Adrenal gland (tissue), 12 donors: ENCODE measurements around the gene POLE3. TPM values are rescaled to one million over a fixed set of nuclear protein-coding genes. Genes with fewer than 3 reads are reported as not detected.
A peak's percentile ranks its signal among the peaks of the same experiment; 100 is the strongest.
"Not testable (repeated sequence)": the region's sequence is repeated elsewhere in the genome, so short reads cannot be mapped to it uniquely, and the experiment has no call there.

Experiments
- DNase-seq, 7 donors: peaks; one replicate each; pipeline ENCODE4 v3.0.0-alpha.2; 2019 to 2020
- H3K27ac ChIP-seq, 5 donors: fragments of 200-600 bp; sonication (generic) in 4 of 5; 1 replicate in 3 of 5; 2 replicates in 2 of 5; pipeline versions ENCODE4 v1.5.1 to v1.8.0; 2016 to 2020; ENCODE audit warnings: mild to moderate bottlenecking in 1 of 5
- H3K27me3 ChIP-seq: fragments of 200-600 bp; 2 replicates; pipeline ENCODE4 v1.8.0; 2021
- H3K36me3 ChIP-seq, 2 donors: fragments of 200-600 bp; replicated peaks in 1 of 2; 1 replicate in 1 of 2; 2 replicates in 1 of 2; pipeline versions ENCODE4 v1.5.1 to v1.8.0; 2018 to 2022
- H3K4me1 ChIP-seq, 2 donors: fragments of 200-600 bp; replicated peaks in 1 of 2; 1 replicate in 1 of 2; 2 replicates in 1 of 2; pipeline versions ENCODE4 v1.5.1 to v1.8.0; 2018 to 2021
- H3K4me3 ChIP-seq, 4 donors: fragments of 200-600 bp; sonication (generic) in 3 of 4; one replicate each; pipeline ENCODE4 v1.5.1; 2016 to 2018
- H3K9me3 ChIP-seq, 3 donors: fragments of 200-600 bp; sonication (generic) in 1 of 3; replicated peaks in 1 of 3; 1 replicate in 2 of 3; 2 replicates in 1 of 3; pipeline versions ENCODE4 v1.5.1 to v1.8.0; 2016 to 2021
- POLR2A ChIP-seq, 2 donors: fragments of 450-650 bp; IDR thresholded peaks; one replicate each; pipeline ENCODE4 v1.6.1; 2017; ENCODE audit warnings: antibody characterized with exemption in 2 of 2, mild to moderate bottlenecking in 2 of 2, moderate library complexity in 1 of 2
- WGBS, 4 donors: extraction: QIAGEN DNeasy Blood & Tissue Kit in 2 of 4; methylation state at CpG; one replicate each; pipeline versions ENCODE4 v1.1.5 to v1.1.7; 2013 to 2017; 5-methylcytosine and 5-hydroxymethylcytosine counted together
- intact Hi-C, 2 donors: fragments of 100-400 bp; cut with DNase I; formaldehyde crosslinking; loops; one replicate each; pipeline versions ENCODE4 v1.14.1 to v1.15.0; 2022 to 2023
- polyA plus RNA-seq, 3 donors: library from polyadenylated mRNA; stranded (reverse); fragments of 200-250 nt in 2 of 3; fragments of 350-450 nt in 1 of 3; fragmentation: Illumina TruSeq in 1 of 3; extraction: RNeasy Lipid Tissue Mini Kit (QIAGEN cat#74804) in 1 of 3; gene quantifications; one replicate each; pipeline ENCODE4 v1.2.3, GENCODE V29; 2013 to 2014
- total RNA-seq, 9 donors: library from RNA; depleted of rRNA in 4 of 9; stranded (reverse); fragments of >200 nt in 4 of 9; fragments of 120-200 nt in 1 of 9; fragmentation: NEBNext Ultra II Directional in 1 of 9; extraction: Animal tissue kit (Norgen Biotek cat#: 25700) in 1 of 9; gene quantifications; one replicate each; pipeline versions ENCODE4 v1.1.0 to v1.2.4, GENCODE V29; 2013 to 2023
- TF ChIP-seq, protein P1 (sequence below), 6 experiments: fragments of 450-650 bp in 4 of 6; fragments of 200-600 bp in 2 of 6; sonication (generic) in 1 of 6; IDR thresholded peaks; 1 replicate in 5 of 6; 2 replicates in 1 of 6; pipeline versions ENCODE4 v1.5.1 to v1.8.0; 2016 to 2021; ENCODE audit warnings: antibody characterized with exemption in 6 of 6, mild to moderate bottlenecking in 2 of 6, moderate library complexity in 1 of 6
- donor health status: healthy with polysubstance abuse.
- donor health status: Bipolar disorder and iron deficiency.
- donor health status: DM: yes; HTN: yes; CAD: no.
- donor health status: DM: no; HTN: no; CAD: no.
- donor health status: DM: no; HTN: no; CAD: no.
- donor health status: DM: yes; HTN: yes; CAD: no.

Gene POLE3
- total and polyA plus RNA-seq, 12 donors = 14.9 to 79.1 (median 42.5) TPM

DNA sequence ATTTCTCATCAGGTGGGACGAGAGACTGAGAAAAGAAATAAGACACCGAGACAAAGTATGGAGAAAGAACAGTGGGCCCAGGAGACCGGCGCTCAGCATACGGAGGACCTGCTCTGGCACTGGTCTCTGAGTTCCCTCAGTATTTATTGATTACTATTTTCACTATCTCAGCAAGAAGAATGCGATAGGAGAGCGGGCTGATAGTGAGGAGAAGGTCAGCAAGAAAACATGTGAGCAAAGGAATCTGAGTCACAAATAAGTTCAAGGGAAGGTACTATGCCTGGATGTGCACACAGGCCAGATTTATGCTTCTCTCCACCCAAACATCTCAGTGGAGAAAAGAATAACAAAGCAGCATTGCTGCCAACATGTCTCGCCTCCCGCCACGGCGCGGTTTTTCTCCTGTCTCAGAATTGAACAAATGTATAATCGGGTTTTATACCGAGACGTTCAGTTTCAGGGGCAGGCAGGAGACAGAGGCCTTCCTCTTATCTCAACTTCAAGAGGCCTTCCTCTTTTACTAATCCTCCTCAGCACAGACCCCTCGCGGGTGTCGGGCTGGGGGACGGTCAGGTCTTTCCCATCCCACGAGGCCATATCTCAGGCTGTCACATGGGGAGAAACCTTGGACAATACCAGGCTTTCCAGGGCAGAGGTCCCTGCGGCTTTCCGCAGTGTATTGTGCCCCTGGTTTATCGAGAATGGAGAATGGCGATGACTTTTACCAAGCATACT lies 31.2 kb downstream of the POLE3 start:
- Histone ChIP-seq H3K4me1 (peaks cover 18 to 31% of the 10 kb centered on the region in 2 donors), H3K27ac (peak overlapping the region; percentile 57 to 89 (median 83))
- peak; percentile 43 to 85 (median 78) for DNase-seq
- H3K4me3 ChIP-seq, H3K9me3 ChIP-seq, intact Hi-C loops, H3K36me3 ChIP-seq, H3K27me3 ChIP-seq: not testable (repeated sequence)
- peak in 1 of 2 donors; percentile 59 for TF ChIP-seq POLR2A (IDR thresholded peaks at IDR 0.05)
- 34 to 48% (median 38%) methylated on average over 23 to 24 of the region's 24 CpGs for WGBS, 4 donors

- Histone ChIP-seq H3K27ac (peak within 1 kb of the TSS; percentile 87 to 99 (median 91)), H3K36me3 (peaks cover 0 to 25% of the 10 kb centered on the region in 2 donors), H3K4me1 (peaks cover 31 to 43% of the 10 kb centered on the region in 2 donors), H3K27me3 (no peaks in the 10 kb centered on the region), H3K4me3 (peak within 1 kb of the TSS; percentile 78 to 99 (median 88)), H3K9me3 (no peaks in the 10 kb centered on the region)
- peak; percentile 87 to 92 (median 90) for DNase-seq
- peak; percentile 63 to 95 for TF ChIP-seq POLR2A (IDR thresholded peaks at IDR 0.05)
- TF ChIP-seq, protein P1, sequence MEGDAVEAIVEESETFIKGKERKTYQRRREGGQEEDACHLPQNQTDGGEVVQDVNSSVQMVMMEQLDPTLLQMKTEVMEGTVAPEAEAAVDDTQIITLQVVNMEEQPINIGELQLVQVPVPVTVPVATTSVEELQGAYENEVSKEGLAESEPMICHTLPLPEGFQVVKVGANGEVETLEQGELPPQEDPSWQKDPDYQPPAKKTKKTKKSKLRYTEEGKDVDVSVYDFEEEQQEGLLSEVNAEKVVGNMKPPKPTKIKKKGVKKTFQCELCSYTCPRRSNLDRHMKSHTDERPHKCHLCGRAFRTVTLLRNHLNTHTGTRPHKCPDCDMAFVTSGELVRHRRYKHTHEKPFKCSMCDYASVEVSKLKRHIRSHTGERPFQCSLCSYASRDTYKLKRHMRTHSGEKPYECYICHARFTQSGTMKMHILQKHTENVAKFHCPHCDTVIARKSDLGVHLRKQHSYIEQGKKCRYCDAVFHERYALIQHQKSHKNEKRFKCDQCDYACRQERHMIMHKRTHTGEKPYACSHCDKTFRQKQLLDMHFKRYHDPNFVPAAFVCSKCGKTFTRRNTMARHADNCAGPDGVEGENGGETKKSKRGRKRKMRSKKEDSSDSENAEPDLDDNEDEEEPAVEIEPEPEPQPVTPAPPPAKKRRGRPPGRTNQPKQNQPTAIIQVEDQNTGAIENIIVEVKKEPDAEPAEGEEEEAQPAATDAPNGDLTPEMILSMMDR (IDR thresholded peaks at IDR 0.05) = no peak
- intact Hi-C loops = no loop called here
- 1 to 5% (median 1%) methylated on average over 12 to 73 of the region's 74 CpGs for WGBS, 4 donors
These were observed 33.6 kb downstream of the POLE3 start, which contains the start of gene HDHD3 for GRCh38 chr9:113376634-113377567. TSS of gene HDHD3 (minus strand) at chr9:113376986. CDS start at chr9:113374354, 2,632 bp downstream.

- Histone ChIP-seq H3K9me3 (no peaks in the 10 kb centered on the region), H3K36me3 (peaks cover 0 to 25% of the 10 kb centered on the region in 2 donors), H3K4me1 (peaks cover 31 to 36% of the 10 kb centered on the region in 2 donors), H3K27me3 (no peaks in the 10 kb centered on the region), H3K27ac (peak overlapping the region; percentile 87 to 99 (median 91)), H3K4me3 (peak overlapping the region in 2 of 4 donors; percentile 78 to 99)
- intact Hi-C loops = no loop called here
- peak in 1 of 2 donors; percentile 67 for TF ChIP-seq POLR2A (IDR thresholded peaks at IDR 0.05)
- TF ChIP-seq, protein P1 (IDR thresholded peaks at IDR 0.05) = no peak
- WGBS, 4 donors = 47 to 66% (median 60%) methylated on average over 6 of the region's 6 CpGs
- DNase-seq = peak; percentile 51 to 87 (median 82)
These were observed 35.1 kb downstream of the POLE3 start for GRCh38 chr9:113375057-113376023.
